GM19025 (cell line): ENCODE measurements around the gene FKBP2.
A peak's percentile ranks its signal among the peaks of the same experiment; 100 is the strongest.

Experiments used
- ATAC-seq: cut with Tn5 transposase; IDR thresholded peaks from one replicate; pipeline ENCODE4 v1.9.1; 2021; ENCODE audit warnings: mild to moderate bottlenecking, low read depth, moderate library complexity; ENCODE audit not compliant: unreplicated experiment

The FKBP2 gene

DNA sequence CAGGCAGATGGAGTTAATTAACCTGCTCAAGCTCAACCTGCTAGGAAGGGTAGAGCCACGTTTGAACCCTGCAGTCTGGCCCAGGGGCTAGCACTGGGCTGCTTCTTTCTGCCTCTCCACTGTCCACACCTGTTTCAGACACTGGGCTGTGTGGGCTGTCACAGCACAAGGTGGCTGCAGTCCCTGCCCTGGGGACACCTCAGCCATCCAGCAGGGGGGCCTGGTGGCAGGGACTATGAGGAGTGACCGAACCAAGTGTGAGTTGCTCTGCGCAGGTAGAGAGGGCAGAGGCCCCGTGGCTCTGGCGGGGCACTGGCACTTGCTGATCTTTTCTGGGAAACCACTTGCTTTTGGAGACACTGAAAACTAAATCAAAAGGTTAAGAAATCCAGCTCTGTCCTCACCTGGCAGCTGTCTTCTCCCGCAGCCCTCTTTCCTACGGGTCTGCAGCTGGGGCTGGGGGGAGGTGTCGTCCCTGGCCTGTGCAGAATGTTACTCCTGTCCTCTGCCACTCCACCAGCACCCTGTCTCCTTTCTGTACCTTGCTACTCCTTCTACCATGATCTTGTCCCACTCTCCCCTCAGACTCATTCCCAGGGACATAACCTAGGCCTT is 37.8 kb downstream of the FKBP2 start:
- ATAC-seq: no peak

DNA sequence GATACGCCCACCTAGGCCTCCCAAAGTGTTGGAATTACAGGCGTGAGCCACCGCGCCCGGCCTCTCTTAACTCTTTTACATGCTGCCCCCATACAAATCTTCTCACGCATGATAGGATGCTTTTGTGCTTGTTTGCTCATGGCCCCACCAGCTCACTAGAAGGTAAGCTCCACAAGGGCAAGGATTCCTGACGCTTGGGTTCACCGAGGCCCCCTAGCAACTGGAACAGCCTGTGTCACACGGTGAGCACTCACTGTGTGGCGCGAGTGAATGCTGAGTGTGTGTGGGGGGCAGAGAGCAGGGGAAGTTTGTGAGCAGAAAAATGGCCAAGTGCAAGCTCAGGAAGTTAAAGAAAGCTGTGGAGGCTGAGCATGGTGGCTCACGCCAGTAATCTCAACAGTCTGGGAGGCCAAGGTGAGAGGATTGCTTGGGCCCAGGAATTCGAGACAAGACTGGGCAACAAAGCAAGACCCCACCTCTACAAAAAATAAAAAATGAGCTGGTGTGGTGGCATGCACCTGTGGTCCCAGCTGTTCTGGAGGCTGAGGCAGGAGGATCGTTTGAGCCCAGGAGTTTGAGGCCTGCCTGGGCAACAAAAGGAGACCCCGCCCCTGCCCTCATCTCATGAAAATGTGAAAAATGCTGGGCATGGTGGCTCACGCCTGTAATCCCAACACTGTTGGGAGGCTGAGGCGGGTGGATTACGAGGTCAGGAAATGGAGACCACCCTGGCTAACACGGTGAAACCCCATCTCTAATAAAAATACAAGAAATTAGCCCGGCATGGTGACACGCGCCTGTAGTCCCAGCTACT is 41.3 kb downstream of the FKBP2 start:
- ATAC-seq: no peak

DNA sequence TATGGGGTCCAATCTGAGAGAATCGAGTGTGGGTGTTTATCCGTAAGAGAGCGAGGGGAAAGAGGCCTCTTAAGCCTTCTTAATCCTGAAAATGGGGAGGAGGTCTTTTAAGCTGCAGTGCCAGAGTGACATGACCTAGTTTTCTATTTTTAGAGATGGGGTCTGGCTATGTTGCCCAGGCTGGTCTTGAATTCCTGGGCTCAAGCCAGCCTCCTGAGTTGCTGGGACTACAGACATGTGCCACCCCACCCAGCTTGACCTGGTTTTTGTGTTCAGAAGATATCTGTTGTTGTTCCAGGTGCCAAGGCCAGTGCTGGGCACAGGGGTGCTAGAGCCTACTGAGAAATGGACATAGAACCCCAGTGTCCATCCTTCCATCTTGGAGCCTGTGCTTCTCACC is 42.2 kb downstream of the FKBP2 start:
- ATAC-seq: no peak

DNA sequence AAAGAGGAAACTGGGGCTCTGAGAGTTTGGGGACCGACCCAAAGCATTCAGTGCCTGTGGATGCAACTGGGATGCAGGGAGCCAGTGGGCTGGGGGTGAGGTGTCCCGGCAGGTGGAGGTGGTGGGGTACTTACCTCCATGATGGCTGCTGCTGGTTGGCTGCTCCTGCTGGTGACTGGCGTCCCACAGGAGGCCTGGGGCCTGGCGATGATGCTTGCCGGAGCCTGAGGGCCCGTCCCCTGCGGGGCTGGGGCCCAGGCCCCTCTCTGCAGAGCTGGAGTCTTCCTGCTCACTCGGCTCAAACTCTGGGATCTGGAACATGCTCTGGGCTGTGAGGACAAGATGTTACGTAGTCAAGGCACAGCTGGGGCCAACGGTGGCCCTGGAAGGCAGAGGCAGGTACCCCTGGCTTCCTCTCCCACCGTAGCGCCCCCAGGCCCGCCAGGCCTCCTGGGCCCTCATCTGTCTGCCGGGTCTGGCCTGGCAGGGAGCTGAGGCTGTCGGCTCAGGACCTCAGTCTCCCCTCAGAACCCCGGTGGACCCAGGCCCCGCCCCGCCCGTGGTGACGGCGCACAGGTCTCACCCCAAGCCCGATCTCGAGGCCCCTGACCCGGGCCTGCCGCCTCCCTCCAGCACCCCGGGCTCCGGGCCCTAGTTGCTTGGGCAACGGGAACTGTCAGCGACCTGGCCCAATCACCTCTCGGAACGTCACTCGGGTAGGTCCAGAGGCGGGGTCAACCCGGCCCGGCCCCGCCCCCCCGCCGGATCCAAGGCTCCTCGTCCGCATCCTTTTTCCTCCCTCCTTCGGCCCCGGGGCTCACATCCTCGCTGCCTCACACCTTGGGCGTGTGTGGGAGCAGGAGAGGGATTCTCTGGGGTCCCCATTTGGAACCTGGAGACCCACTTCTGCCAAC is 43.4 kb downstream of the FKBP2 start, which contains the start of gene BAD:
BAD (minus strand) TSS at position 618 of the 914 bp plus-strand sequence; CDS start at position 321, 297 bp downstream.
- peak; percentile 72 for ATAC-seq

DNA sequence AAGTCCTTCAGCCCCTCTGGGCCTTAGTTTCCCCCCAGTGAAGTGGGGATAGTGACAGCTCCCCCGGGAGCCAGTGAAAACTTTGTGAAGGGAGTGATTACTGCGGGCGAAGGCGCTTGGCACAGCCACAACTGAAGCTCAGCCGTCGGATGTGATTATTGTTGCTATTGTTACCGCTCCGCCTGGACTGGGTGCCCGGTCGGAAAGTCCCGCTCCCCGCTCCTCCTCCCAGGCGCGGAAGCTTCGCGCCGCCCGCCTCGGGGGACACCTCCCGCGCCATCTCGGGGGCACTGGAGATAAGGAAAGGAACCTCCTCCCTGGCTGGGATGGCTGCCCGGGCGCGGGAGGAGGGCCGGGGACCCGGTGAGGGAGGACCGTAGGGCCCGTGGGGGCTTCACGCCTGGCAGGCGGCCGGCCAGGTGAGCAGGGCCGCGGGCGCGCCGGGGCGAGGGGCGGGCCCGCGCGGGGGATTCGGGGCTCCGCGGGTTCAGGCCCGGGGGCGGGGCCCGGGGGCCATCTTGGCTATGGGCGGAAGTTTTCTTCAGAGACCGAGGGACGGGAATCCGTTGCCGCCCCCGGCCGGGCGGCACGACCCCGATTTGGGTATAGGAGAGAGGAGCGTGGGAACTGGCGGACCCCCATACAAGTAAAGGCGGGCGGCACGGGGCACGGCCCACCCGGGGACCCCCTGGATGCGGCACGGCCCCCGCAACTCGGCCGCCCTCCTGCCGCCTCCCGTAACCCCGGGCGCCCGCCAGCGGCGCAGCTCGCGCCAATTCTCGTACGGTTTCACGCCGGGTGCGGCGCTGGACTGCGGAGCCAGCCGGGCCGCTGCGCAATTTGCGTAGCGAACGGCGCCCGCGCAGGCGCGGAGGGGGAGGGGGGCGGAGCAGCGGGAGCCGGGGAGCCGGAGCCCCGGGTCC is 44.3 kb downstream of the FKBP2 start, which contains the start of gene GPR137:
GPR137 (plus strand) TSS at position 887 of the 923 bp plus-strand sequence. CDS start 677 bp downstream, outside the sequence.
- peak; percentile 50 for ATAC-seq

DNA sequence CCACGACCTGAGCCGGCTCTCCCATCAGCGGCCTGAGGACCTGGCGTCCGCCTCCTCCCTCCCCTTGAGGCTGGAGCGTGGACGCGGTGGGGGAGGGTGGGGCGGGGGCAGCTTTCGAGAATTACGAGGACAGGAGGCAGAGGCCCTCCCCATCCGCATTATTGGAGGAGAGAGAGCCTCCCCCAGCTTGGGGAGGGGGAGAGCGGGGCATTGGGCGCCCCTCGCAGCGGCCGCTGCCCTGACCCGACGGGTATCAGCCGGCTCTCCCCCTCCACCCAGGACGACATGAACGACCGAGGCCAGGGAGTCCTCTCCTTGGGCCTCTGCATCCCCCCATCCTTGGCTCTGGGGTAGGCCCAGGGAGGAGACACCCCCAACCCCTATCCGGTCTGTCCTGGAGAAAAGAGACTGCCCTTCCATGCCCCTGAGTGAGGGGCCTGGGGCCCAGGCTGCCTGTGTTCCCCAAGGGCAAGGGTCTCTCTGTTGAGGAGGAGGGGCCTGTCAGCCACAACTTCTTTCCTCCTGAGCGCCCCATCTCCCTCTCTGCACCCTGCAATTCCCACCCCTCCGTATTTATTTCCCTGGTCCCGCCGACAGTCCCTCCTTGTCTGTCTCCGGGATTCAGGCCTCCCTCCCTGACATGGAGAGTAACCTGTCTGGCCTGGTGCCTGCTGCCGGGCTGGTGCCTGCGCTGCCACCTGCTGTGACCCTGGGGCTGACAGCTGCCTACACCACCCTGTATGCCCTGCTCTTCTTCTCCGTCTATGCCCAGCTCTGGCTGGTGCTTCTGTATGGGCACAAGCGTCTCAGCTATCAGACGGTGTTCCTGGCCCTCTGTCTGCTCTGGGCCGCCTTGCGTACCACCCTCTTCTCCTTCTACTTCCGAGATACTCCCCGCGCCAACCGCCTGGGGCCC is 45.2 kb downstream of the FKBP2 start:
- no peak for ATAC-seq

DNA sequence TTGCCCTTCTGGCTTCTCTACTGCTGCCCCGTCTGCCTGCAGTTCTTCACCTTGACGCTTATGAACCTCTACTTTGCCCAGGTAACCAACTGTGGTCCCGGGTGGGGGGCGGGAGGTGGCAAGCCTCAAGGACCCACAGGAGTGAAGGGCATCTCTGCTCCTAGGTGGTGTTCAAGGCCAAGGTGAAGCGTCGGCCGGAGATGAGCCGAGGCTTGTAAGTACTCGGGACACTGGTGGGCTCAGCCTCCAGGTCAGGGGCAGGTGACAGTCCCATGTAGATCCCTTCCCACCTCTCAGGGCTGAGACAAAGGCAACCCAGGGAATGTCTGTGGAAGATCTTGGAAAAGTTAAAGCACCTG is 45.9 kb downstream of the FKBP2 start:
- ATAC-seq: no peak

DNA sequence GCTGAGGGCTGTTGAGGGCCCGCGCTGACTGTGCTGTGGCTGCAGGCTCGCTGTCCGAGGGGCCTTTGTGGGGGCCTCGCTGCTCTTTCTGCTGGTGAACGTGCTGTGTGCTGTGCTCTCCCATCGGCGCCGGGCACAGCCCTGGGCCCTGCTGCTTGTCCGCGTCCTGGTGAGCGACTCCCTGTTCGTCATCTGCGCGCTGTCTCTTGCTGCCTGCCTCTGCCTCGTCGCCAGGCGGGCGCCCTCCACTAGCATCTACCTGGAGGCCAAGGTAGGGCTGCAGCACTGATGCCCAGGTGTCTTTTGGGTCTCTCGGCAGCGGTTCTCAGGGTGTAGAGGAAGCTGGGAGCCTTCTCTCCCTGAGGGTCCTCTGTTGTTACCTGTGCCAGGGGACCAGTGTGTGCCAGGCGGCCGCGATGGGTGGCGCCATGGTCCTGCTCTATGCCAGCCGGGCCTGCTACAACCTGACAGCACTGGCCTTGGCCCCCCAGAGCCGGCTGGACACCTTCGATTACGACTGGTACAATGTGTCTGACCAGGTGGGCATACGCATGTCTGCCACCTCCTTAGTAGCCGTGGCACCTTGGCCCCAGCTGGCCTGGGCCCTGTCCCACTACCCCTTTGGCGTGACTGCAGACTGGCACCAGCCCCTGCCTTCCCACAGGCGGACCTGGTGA is 46.9 kb downstream of the FKBP2 start:
- no peak for ATAC-seq

DNA sequence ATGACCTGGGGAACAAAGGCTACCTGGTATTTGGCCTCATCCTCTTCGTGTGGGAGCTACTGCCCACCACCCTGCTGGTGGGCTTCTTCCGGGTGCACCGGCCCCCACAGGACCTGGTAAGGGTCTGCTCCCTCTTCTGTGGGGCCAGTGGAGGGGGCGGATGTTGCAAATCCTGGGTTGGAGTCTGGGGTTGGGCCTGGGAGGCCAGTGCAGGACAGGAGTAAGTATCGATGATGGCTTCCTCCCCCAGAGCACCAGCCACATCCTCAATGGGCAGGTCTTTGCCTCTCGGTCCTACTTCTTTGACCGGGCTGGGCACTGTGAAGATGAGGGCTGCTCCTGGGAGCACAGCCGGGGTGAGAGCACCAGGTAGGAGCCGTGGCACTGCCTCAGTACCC is 47.5 kb downstream of the FKBP2 start:
- ATAC-seq: no peak

DNA sequence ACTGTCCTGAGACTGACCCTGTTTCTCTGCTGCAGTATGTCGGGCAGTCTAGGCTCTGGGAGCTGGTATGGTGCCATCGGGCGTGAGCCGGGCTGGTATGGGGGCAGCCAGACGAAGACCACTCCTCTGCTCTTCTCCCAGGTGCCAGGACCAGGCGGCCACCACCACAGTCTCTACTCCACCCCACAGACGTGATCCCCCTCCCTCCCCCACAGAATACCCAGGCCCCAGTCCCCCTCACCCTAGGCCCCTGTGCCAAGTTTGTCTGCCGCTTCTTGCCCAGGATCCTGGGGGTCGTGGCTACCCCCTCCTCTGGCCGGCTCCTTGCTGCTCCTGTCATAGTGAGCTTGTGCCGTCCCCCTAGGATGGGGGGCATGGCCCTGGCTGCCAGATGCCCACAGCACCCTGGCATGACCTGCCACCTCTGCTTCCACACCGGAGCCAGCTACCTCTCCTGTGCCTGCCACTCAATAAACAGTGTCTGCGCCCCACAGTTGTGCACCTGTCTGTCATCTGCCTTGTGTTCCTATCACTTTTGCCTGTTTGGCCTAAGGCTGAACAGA is 48.2 kb downstream of the FKBP2 start:
- no peak for ATAC-seq

DNA sequence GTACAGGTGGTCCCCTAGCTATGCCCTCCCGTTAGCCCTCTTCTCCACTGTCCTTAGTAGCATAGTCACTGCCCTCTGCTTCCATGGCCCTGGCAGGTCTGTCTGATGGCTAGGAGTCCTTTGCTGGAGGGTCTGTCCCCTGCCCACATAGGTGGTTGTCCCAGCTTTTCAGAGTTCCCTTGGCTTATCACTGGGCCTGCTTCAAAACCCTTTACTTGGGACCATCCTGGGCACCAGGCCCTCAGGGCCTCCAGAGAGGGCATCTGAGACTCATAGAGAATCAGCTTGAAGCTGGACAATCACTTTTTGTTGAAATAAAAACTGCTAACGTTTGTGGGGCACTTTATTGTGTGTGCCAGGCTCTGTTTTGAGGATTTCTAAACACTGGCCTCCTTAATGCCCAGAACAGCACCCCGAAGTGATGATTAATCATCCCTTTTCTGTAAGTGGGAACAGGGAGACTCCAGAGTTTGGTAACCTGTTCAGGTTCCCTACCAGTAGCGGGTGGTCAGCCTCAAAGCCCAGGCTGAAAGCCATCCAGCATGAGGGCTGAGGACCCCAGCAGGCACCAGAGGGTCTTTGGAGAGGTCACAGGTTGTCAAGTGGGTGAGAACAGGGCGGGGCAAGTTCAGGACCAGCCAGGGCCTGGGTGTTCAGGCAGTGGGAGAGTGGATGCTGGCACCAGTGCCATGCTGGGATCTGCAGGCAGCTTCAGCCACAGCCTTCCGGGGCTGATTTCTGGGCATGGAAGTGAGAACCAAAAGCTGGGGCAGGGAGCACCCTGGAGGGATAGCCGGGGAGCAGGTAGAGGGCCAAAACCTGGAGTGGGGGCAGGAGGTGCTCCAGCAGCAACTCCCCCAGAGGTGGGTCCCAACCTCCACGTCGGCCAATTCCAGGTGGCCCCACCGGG is 49.7 kb downstream of the FKBP2 start:
- no peak for ATAC-seq

DNA sequence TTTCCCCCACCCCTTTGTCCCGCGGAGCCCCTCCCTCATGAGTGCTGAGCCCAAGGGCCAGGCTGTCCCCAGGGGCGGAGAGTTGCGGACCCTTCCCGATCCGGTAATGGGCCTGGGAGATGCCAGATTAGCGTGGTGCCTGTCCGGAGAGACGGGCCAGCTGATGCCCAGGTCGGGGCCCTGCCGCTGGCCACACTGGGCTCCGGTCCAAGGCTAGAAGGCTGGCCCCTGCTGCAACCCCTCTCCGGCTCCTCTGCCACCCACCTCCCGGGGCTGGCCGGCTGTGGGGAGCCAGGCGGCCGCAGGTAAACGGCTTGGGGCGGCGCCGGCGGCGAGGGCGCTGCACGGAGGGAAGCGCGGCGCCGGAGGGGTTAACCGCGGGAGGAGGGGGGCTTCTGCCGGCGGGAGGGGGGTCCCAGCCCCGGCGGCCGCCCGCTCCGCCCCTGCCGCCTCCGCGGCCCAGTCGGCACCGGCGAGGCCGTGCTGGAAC is 50.4 kb downstream of the FKBP2 start, which contains the start of gene KCNK4:
KCNK4 (plus strand) TSS at position 41 of the 490 bp plus-strand sequence. CDS start 1,717 bp downstream, outside the sequence.
- ATAC-seq: no peak

DNA sequence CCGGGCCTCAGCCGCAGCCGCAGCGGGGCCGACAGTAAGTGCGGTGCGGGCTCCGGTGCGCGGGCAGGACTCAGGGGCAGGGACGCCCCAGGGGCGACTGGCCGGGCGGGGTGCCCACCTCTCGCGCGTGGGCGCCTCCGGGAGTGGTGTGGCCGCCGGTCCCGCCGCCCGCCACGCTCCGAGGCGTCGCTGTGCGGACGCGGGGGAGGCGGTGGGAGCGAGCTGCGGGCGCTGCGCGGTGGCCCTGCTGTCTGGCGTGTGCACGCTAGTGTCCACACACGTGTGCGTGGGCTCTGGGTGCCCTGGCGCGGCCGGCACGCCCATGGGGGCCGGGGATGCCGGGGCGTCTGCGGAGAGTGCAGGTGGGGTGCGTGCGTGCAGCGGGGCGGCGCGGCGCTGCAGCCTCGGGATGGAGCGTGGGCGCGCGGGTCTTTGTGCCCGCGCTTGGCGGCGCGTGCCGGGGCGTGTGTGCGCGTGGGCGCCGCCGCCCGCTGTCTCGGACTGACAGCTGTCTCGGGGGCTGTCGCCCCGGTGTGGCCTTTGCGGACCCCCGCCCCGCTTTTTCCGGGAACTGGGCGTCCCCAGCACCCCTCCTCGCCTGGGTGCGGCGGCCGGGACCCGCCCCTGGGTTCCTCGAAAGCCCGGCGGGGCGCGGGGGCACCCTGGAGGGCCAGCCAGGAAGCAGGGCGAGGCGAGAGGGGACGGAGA is 51.0 kb downstream of the FKBP2 start:
- ATAC-seq: no peak

DNA sequence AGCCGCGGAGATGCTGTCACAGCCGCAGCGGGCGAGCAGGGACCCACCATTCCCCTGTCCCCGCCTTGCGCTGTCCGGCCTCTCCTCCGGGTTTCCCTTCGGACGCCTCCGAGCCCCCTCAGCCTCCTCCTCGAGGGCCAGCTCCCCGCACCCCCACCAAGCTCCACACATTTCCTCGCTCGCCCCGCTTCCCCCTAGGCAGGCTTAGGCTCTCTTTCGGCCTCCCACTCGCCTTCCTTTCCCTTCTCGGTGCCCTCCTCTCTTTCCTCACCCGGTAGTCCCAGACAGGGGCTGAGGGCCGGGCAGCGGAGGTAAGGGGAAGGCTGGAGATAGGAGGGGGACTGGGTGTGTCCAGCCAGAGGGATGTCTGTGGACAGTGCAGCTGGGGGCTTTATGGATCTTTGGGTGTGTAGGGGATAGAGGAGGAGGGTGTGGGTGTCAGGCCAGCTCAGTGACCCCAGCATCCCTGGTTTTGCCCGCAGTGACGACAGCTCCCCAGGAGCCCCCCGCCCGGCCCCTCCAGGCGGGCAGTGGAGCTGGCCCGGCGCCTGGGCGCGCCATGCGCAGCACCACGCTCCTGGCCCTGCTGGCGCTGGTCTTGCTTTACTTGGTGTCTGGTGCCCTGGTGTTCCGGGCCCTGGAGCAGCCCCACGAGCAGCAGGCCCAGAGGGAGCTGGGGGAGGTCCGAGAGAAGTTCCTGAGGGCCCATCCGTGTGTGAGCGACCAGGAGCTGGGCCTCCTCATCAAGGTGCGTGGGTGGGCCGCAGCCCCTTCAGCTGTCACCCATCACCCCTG is 51.8 kb downstream of the FKBP2 start:
- ATAC-seq: no peak
